Stimulated activated CD4-positive, alpha-beta T cell treated with anti-CD3 and anti-CD28 coated beads, Interleukin-4, amount 100 ng/mL, for 48 hours (primary cell): ENCODE results near the gene CCNE1.

Experiments
- DNase-seq, 2 donors: peaks; one replicate each; pipeline ENCODE4 v3.0.0-alpha.2; 2020; ENCODE audit warnings: low read depth in 2 of 2

The CCNE1 gene

GRCh38 chr19:29811125-29812079 is at the start of gene CCNE1:
Gene CCNE1, plus strand, starts transcription at chr19:29811991. Its CDS starts 565 bp downstream, at chr19:29812556.
- DNase-seq, result peak; percentile 96 to 97

- DNase-seq, result no peak
Observed at GRCh38 chr19:29763196-29763595, 48.6 kb upstream of the CCNE1 start.

GRCh38 chr19:29764361-29764760 is 47.4 kb upstream of the CCNE1 start:
- no peak for DNase-seq

DNA sequence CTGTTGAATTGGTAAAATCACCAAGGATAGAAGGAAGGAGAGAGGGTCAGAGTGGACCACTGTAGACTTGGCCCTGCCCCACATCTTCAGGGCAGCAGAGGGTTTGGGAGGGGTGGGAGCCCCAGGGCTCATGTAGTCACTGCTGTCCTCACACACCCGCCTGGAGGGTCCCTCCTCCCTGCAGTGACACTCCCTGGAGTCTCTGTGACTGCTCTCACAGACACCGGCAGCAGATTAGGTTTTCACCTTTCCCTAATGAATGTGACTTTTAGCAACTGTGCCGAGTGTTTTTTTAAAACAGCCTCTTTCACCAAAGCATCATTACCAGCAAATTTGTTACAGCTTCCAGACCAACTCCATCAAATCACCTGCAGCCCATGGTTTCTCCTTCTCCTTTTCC is 45.7 kb upstream of the CCNE1 start:
- DNase-seq, result no peak

- DNase-seq, result no peak
Observed at GRCh38 chr19:29767039-29767735, 44.6 kb upstream of the CCNE1 start.

- DNase-seq, result no peak
Observed at GRCh38 chr19:29768166-29768565, 43.6 kb upstream of the CCNE1 start.

GRCh38 chr19:29769997-29770396 is 41.8 kb upstream of the CCNE1 start:
- no peak for DNase-seq

DNA sequence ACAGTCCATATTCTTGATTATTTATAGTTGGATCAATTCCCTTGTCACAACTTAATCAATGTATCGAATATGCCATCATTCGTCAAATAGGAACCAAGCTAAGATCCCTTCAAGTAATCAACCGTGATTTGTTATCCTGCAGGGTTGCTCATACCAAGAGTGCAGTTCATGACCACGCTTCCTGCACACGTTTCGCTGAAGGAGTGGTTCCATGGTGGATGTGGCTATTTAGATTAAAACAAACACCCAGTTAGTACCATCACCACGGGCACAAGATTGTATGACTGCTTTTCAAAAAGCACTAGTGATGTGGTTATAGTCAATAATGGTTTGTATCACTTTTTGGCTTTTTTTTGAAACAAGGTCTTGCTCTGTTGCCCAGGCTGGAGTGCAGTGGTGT is 41.1 kb upstream of the CCNE1 start:
- no peak for DNase-seq

- DNase-seq, result peak; percentile 15 to 23
Observed at GRCh38 chr19:29771708-29772414, 39.9 kb upstream of the CCNE1 start.

DNA sequence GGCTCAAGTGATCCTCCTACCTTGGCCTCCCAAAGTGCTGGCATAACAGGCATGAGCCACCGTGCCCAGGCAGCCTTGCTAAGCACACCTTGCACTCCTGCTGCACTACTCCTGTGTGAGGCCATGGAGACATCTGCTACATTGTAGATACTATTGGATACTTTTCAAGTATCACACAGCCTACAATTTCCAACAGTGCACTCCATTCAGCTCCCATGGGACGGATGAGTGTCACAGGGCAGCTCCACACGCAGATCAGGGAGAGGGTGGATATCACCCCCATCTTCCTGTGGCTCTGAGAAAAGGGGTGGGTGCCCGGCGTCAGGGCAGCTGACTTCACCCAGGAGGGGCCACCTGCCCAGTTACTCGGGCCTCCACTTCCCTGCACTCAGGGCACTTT is 39.1 kb upstream of the CCNE1 start:
- no peak for DNase-seq

DNA sequence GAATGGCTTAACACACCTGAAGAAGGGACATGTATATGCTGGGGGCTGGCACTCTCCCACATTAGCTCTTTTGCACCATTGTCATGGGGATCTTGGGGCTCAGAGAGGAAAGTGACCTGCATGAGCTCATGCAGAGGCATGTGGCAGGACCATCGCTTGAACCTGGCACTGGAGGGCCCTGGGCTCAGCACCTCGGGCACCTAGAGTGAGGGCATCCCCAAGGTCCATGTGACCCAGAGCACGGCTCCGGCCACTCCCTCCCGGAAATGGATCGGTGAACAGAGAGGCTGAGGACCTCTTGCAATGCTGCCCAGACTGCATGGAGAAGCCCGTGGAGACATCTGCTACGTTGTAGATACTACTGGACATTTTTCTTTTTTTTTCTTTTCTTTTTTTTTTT is 38.6 kb upstream of the CCNE1 start:
- DNase-seq, result no peak

GRCh38 chr19:29774126-29774525 is 37.7 kb upstream of the CCNE1 start:
- no peak for DNase-seq

GRCh38 chr19:29777781-29778309 is 33.9 kb upstream of the CCNE1 start:
- no peak for DNase-seq

DNA sequence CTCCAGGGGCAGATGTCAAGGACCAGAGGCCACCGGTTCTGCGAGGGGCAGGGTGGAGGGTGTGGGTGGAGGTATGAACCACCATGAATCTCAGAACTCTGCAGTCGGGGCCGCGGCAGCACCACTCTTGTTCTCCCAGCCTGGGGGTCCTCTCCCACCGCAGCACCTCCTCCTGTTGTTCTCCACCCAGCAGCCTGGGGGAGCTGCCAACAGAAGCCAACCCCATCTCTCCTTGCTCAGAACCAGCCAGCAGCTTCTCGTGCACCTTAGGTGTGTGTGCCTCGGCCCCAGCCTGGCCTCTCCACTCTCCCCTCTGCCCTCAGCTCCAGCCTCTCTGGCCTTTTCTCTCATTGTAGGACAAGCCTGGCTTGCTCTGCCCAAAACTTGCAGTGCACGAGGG is 31.9 kb upstream of the CCNE1 start:
- DNase-seq, result no peak

- DNase-seq, result no peak
Observed at GRCh38 chr19:29781386-29782259, 30.2 kb upstream of the CCNE1 start.

GRCh38 chr19:29782260-29782580 is 29.6 kb upstream of the CCNE1 start:
- DNase-seq, result no peak

- no peak for DNase-seq
Observed at GRCh38 chr19:29783627-29784190, 28.1 kb upstream of the CCNE1 start.

- no peak for DNase-seq
Observed at GRCh38 chr19:29784598-29785223, 27.1 kb upstream of the CCNE1 start.

DNA sequence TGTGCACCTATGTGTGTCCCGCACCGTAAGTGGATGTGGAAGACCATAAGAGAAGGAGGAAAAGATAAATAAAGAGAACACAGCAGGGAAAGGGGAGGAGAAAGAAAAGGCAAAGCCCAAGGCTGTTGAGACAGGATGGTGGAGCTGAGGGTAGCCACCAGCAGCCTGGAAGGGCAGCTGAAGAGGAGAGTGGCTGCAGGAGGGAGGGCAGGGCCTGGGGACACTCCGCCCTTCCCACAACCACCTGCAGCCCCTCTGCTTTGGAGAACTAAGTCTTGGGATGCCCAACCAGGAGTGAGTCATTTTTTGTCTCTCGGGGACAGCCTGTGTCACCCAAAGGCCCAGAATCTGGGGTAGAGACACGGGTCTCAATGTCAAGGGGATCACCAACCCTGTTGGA is 26.4 kb upstream of the CCNE1 start:
- no peak for DNase-seq

- DNase-seq, result peak; percentile 6 to 18
Observed at GRCh38 chr19:29785955-29786589, 25.7 kb upstream of the CCNE1 start.
